ENCODE measurements around the gene HYAL2. TPM values are rescaled to one million over a fixed set of nuclear protein-coding genes. Genes with fewer than 3 reads are reported as not detected.

HYAL2 gene
- total RNA-seq, 1 donor = 27.0 TPM

DNA sequence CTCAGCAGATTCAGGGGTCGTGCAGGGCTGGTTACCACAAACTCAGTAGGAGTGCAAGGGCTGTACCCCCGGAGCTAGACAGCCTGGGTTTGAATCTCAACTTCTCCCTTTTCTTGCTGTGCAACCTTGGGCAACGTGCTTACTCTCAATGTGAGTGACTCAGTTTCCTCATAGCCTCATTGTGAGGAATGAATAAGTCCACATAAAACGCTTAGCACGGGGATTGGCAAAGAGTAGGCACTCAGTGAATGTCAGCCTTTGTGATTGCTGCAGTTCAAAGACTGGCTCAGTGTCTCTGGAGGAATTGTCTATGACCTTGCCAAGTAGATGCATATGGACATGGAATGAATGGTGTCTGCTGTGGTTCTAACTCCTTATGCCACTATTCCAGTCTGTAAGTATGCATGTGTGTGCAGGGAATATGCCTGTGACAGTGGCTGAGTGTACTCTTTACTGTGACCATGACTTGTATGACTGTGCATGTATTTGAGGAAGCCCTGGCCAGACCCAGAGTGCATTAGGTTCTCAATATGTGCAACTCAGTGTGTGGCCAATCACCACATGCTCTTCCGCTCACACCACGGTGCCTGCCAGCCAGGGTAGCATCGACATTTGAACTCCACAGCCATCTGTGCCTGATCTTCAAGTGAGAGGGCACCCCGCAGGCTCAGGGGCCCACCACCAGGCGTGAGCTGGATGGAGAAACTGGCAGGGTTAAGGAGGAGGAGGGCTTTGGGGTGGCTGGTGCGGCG, 22.4 kb downstream of the HYAL2 start:
- peak overlapping the region; percentile 64 for H3K4me3 ChIP-seq (ENCODE audit: low read depth, low read length)
- DNase-seq (ENCODE audit: low read depth) = peak; percentile 63

DNA sequence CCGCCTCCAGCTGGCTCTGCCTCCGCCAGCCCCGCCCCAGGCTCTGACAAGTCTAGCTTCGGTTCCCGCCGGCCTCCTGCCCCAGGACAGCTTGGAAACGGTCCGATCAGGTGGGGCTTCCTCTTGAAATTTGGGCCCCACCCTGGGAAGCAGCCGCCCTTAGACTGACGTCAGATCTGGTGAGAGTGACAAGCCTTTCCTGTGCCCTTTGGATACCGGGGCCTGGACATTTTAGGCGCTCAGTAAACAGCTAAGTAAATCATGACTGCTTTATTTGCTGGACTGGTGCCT, 23.0 kb downstream of the HYAL2 start:
- DNase-seq (ENCODE audit: low read depth) = no peak
- TF ChIP-seq, protein P1, sequence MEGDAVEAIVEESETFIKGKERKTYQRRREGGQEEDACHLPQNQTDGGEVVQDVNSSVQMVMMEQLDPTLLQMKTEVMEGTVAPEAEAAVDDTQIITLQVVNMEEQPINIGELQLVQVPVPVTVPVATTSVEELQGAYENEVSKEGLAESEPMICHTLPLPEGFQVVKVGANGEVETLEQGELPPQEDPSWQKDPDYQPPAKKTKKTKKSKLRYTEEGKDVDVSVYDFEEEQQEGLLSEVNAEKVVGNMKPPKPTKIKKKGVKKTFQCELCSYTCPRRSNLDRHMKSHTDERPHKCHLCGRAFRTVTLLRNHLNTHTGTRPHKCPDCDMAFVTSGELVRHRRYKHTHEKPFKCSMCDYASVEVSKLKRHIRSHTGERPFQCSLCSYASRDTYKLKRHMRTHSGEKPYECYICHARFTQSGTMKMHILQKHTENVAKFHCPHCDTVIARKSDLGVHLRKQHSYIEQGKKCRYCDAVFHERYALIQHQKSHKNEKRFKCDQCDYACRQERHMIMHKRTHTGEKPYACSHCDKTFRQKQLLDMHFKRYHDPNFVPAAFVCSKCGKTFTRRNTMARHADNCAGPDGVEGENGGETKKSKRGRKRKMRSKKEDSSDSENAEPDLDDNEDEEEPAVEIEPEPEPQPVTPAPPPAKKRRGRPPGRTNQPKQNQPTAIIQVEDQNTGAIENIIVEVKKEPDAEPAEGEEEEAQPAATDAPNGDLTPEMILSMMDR (IDR thresholded peaks at IDR 0.05; ENCODE audit: insufficient read depth, low read length) = no peak
- peak overlapping the region; percentile 64 for H3K4me3 ChIP-seq (ENCODE audit: low read depth, low read length)

More for the DNA sequence above, 22.4 kb downstream of the HYAL2 start:
- TF ChIP-seq, protein P1 (IDR thresholded peaks at IDR 0.05; ENCODE audit: insufficient read depth, low read length) = no peak

DNA sequence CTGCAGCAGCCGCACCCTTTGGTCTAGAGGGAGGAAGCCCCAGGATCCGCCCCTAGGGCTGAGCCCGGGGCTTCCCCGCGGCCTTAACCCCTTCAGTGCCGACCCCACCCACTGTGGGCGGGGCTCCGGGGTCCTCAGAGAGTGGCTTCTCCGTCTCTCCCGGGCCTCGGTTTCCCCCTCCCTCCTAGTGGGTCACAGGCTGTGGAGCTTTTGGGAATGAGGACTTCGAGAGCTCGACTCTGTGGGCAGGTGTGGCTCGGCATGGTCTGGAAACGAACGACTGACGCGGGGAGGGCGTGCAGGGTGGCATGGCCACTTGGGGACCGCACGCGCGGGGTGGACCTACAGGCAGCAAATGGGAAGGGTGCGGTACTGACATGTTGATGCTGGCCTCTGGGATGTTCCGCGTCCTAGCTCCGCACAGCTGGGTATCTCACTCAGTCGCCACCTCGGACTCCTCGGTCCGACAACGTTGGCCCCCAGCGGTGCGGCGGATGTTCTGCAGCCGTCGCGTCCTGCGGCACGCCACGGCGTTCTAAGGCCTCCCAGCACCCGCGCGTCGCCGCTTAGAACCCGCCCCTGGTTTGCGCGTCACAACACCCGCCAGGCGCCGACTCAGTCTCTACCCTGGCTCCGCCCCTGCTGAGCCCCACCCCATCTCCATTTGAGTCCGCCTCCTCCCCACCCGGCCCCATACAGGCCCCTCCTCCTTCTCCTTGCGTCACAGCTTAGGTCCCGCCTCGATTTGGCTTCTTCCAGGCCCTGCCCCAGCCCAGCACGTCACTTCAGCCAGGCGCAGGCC, 23.5 kb downstream of the HYAL2 start, which contains the start of the genes HYAL3 and NAA80:
Gene HYAL3 (minus strand): TSS at position 570 of the 802 bp plus-strand sequence. CDS start 3,803 bp downstream, outside the sequence.
Gene NAA80 (minus strand): TSS at position 570 of the 802 bp plus-strand sequence. CDS start 1,942 bp downstream, outside the sequence.
- TF ChIP-seq, protein P1 (IDR thresholded peaks at IDR 0.05; ENCODE audit: insufficient read depth, low read length) = peak; percentile 24
- H3K4me3 ChIP-seq (ENCODE audit: low read depth, low read length) = peak within 1 kb of the TSS; percentile 94
- peak; percentile 100 for DNase-seq (ENCODE audit: low read depth)

DNA sequence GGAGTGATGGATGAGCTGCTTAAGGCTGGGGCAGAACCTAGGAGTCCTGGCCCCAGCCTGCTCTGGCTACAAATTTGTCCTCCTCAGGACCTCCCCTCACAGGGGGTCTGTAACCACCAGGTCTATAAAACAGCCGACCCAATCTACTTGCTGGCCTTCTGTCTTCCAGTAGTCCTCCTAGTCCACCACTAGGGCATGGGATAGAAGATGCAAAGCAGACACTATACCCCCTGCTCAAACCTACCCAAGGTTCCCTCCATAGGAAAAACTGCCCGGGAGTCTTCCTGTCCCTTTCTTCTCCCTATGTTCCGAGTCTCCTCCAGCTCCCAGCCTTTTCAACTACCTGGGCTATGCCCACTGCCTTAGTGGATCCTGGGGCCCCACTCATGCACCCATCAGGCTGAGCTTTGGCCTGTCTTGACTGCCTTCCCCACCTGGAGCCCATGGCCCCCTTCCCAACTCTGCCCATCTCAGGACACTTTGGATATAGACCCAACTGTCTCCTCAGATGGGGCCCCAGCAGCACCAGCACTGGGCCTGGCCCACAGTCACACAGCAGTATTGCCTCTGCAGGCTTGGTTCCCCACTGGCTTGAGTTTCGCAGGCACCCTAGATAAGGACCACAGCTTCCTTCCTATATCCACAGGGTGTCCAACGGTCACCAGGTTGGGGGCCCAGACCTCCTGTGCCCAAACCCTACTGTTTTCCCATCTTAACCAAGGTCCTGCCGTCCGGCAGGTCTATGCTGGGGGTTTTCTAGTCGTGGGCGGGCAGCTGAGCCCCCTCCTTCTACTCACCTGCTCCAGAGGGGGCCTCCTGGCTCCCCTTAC, 24.4 kb downstream of the HYAL2 start:
- peak overlapping the region; percentile 94 for H3K4me3 ChIP-seq (ENCODE audit: low read depth, low read length)
- TF ChIP-seq, protein P1 (IDR thresholded peaks at IDR 0.05; ENCODE audit: insufficient read depth, low read length) = peak; percentile 34
- no peak for DNase-seq (ENCODE audit: low read depth)

DNA sequence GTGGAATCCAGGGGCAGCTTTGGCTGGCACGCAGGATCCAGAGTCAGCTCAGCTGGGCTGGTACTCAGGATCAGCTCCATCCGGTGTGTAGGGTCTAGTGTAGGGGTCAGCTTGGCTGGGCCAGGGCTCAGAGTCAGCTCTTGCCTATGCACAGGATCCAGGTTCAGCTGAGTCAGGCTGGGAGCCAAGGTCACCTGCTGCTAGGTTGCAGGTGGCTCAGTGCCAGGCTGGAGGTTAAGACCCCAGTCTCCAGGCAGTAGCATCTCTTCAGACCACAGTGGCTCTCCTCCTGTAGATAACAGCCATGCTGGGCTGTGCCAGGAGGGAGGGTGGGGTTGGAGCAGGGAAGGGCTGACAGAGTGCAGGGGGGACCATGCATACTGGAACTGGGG, 25.2 kb downstream of the HYAL2 start:
- no peak for DNase-seq (ENCODE audit: low read depth)
- no peak overlapping the region for H3K4me3 ChIP-seq (ENCODE audit: low read depth, low read length)
- TF ChIP-seq, protein P1 (IDR thresholded peaks at IDR 0.05; ENCODE audit: insufficient read depth, low read length) = no peak

DNA sequence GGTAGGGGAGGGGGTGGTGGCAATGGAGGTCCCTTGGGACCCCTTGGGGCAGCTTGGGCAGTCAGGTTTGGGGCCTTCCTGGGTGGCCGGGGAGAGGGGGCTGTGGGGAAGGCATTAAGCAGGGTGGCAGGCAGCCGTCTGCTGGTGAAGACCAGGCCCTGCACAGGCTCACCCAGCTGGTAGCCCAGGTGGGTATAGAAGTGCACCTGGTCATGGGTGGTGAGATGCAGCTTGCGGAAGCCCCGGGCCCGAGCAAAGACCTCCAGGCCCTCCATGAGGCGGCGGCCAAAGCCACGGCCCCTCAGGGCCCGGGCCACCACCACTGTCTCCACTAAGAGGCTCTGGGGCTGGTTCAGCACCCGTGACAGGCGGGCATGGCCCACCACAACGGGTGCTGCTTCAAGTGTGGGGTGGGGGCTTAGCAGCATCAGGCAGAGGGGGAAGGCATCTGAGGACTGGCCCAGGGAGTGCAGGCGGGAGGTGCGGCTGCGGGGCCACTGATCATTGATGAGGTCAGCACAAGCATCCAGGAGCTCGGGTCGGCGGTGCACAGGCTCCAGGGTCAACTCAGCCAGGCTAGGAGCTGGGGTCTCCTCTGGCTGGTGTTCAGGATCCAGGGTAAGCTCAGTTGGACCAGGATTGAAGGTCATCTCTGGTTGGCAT, 25.7 kb downstream of the HYAL2 start:
- no peak overlapping the region for H3K4me3 ChIP-seq (ENCODE audit: low read depth, low read length)
- TF ChIP-seq, protein P1 (IDR thresholded peaks at IDR 0.05; ENCODE audit: insufficient read depth, low read length) = no peak
- DNase-seq (ENCODE audit: low read depth) = no peak
